NCI-H2171 treated with DMSO at 0.1 percent for 48 hours (cell line): ENCODE measurements around the gene STAB1.

Source experiments
- DNase-seq: peaks from one replicate; lab custom pipeline; 2025; lab: John Stamatoyannopoulos, UW

STAB1 gene

GRCh38 chr3:52504977-52505376 is 9.8 kb downstream of the STAB1 start:
- no peak for DNase-seq

GRCh38 chr3:52506266-52506966 is 11.3 kb downstream of the STAB1 start:
- no peak for DNase-seq

GRCh38 chr3:52507359-52507758 is 12.2 kb downstream of the STAB1 start:
- DNase-seq = no peak

GRCh38 chr3:52509753-52510328 is 14.7 kb downstream of the STAB1 start:
- DNase-seq = no peak

- DNase-seq = no peak
Observed at GRCh38 chr3:52511509-52511908, 16.4 kb downstream of the STAB1 start.

- no peak for DNase-seq
Observed at GRCh38 chr3:52512105-52512504, 17.0 kb downstream of the STAB1 start.

GRCh38 chr3:52512727-52513126 is 17.6 kb downstream of the STAB1 start:
- no peak for DNase-seq

GRCh38 chr3:52513281-52513680 is 18.1 kb downstream of the STAB1 start:
- DNase-seq = no peak

GRCh38 chr3:52514576-52514975 is 19.4 kb downstream of the STAB1 start:
- no peak for DNase-seq

- no peak for DNase-seq
Observed at GRCh38 chr3:52515192-52515591, 20.1 kb downstream of the STAB1 start.

GRCh38 chr3:52516509-52517195 is 21.5 kb downstream of the STAB1 start:
- DNase-seq = no peak

GRCh38 chr3:52517796-52518722 is 22.9 kb downstream of the STAB1 start:
- no peak for DNase-seq

- no peak for DNase-seq
Observed at GRCh38 chr3:52518723-52519444, 23.7 kb downstream of the STAB1 start.

GRCh38 chr3:52519445-52520140 is 24.5 kb downstream of the STAB1 start:
- no peak for DNase-seq

GRCh38 chr3:52520141-52520667 is 25.1 kb downstream of the STAB1 start:
- DNase-seq = no peak

GRCh38 chr3:52520716-52521487 is 25.8 kb downstream of the STAB1 start:
- no peak for DNase-seq

GRCh38 chr3:52521488-52521824 is 26.3 kb downstream of the STAB1 start:
- no peak for DNase-seq

- DNase-seq = no peak
Observed at GRCh38 chr3:52521881-52522650, 26.9 kb downstream of the STAB1 start.

GRCh38 chr3:52522651-52523251 is 27.6 kb downstream of the STAB1 start:
- no peak for DNase-seq
